Suprapubic skin (tissue), 4 donors: Measurements from ENCODE around the gene SEC14L1.

Experiments used
- POLR2A ChIP-seq, 2 donors: fragments of 450-650 bp; IDR thresholded peaks; one replicate each; pipeline ENCODE4 v1.6.1; 2017; ENCODE audit warnings: antibody characterized with exemption in 2 of 2, mild to moderate bottlenecking in 2 of 2, moderate library complexity in 2 of 2
- POLR2AphosphoS5 ChIP-seq, 3 donors: sonication (generic); formaldehyde crosslinking; IDR thresholded peaks; one replicate each; pipeline ENCODE4 v1.6.1; 2017; ENCODE audit warnings: antibody characterized with exemption in 3 of 3

- TF ChIP-seq POLR2A (IDR thresholded peaks at IDR 0.05) (no peak), POLR2AphosphoS5 (IDR thresholded peaks at IDR 0.05) (no peak)
Measured at GRCh38 chr17:77185137-77185536, 44.4 kb downstream of the SEC14L1 start.
